Right forelimb (tissue), 1 donor: ENCODE data around the gene AGPAT2.
"Not testable (repeated sequence)": the region's sequence is repeated elsewhere in the genome, so short reads cannot be mapped to it uniquely, and the experiment has no call there.

Source experiments
- DNase-seq: peaks from one replicate; pipeline ENCODE4 v3.0.0-alpha.2; 2018

The AGPAT2 gene

GRCh38 chr9:136720251-136720897 lies 33.1 kb upstream of the AGPAT2 start:
- DNase-seq: peak; percentile 78

GRCh38 chr9:136719195-136719880 lies 32.1 kb upstream of the AGPAT2 start:
- DNase-seq: no peak

- DNase-seq: no peak
Observed at GRCh38 chr9:136718345-136719194, 31.3 kb upstream of the AGPAT2 start.

- DNase-seq: no peak
Observed at GRCh38 chr9:136717399-136717798, 30.1 kb upstream of the AGPAT2 start.

GRCh38 chr9:136714893-136715274 lies 27.6 kb upstream of the AGPAT2 start:
- no peak for DNase-seq

GRCh38 chr9:136714096-136714892 lies 27.0 kb upstream of the AGPAT2 start:
- DNase-seq: no peak

GRCh38 chr9:136713550-136713949 lies 26.3 kb upstream of the AGPAT2 start:
- no peak for DNase-seq

- DNase-seq: no peak
Observed at GRCh38 chr9:136712690-136713544, 25.7 kb upstream of the AGPAT2 start.

GRCh38 chr9:136711751-136712689 lies 24.8 kb upstream of the AGPAT2 start, which contains the start of gene DIPK1B:
Gene DIPK1B (plus strand): TSS chr9:136712572. CDS start chr9:136712666, 94 bp downstream.
- no peak for DNase-seq

GRCh38 chr9:136711219-136711648 lies 24.0 kb upstream of the AGPAT2 start:
- DNase-seq: not testable (repeated sequence)

- DNase-seq: no peak
Observed at GRCh38 chr9:136710543-136710942, 23.3 kb upstream of the AGPAT2 start.

- DNase-seq: no peak
Observed at GRCh38 chr9:136709454-136710109, 22.3 kb upstream of the AGPAT2 start.

- DNase-seq: no peak
Observed at GRCh38 chr9:136707849-136708517, 20.7 kb upstream of the AGPAT2 start.

- no peak for DNase-seq
Observed at GRCh38 chr9:136707011-136707410, 19.8 kb upstream of the AGPAT2 start.

GRCh38 chr9:136705564-136705963 lies 18.3 kb upstream of the AGPAT2 start:
- no peak for DNase-seq

- DNase-seq: not testable (repeated sequence)
Observed at GRCh38 chr9:136704741-136705140, 17.5 kb upstream of the AGPAT2 start.

- DNase-seq: no peak
Observed at GRCh38 chr9:136703276-136703860, 16.1 kb upstream of the AGPAT2 start.

GRCh38 chr9:136701668-136702053 lies 14.4 kb upstream of the AGPAT2 start:
- no peak for DNase-seq
